Measurements from ENCODE around the gene PNPLA1. TPM values are rescaled to one million over a fixed set of nuclear protein-coding genes. Genes with fewer than 3 reads are reported as not detected.

The PNPLA1 gene
- total RNA-seq, 1 donor from 2014 or later: not detected

GRCh38 chr6:36266913-36267644 lies 2.8 kb upstream of the PNPLA1 start:
- H3K36me3 ChIP-seq (ENCODE audit: control insufficient read depth, insufficient read depth, low read length): no peaks in the 10 kb centered on the region
- no peak for TF ChIP-seq CTCF (IDR thresholded peaks at IDR 0.05; ENCODE audit: insufficient read depth, low read length, poor library complexity, severe bottlenecking)
- no peak for DNase-seq (ENCODE audit: low read depth)
- peaks cover 12% of the 10 kb centered on the region for H3K27me3 ChIP-seq (ENCODE audit: control insufficient read depth, insufficient read depth, low read length)
- no peak overlapping the region for H3K4me3 ChIP-seq (ENCODE audit: low read depth, low read length)

GRCh38 chr6:36267731-36268477 lies 2.0 kb upstream of the PNPLA1 start:
- no peak for TF ChIP-seq CTCF (IDR thresholded peaks at IDR 0.05; ENCODE audit: insufficient read depth, low read length, poor library complexity, severe bottlenecking)
- H3K4me3 ChIP-seq (ENCODE audit: low read depth, low read length): no peak overlapping the region
- no peaks in the 10 kb centered on the region for H3K36me3 ChIP-seq (ENCODE audit: control insufficient read depth, insufficient read depth, low read length)
- peaks cover 12% of the 10 kb centered on the region for H3K27me3 ChIP-seq (ENCODE audit: control insufficient read depth, insufficient read depth, low read length)
- no peak for DNase-seq (ENCODE audit: low read depth)

- TF ChIP-seq CTCF (IDR thresholded peaks at IDR 0.05; ENCODE audit: insufficient read depth, low read length, poor library complexity, severe bottlenecking): no peak
- Histone ChIP-seq H3K4me3 (ENCODE audit: low read depth, low read length) (no peak overlapping the region), H3K36me3 (ENCODE audit: control insufficient read depth, insufficient read depth, low read length) (no peaks in the 10 kb centered on the region), H3K27me3 (ENCODE audit: control insufficient read depth, insufficient read depth, low read length) (peaks cover 12% of the 10 kb centered on the region)
- no peak for DNase-seq (ENCODE audit: low read depth)
These were observed 1.2 kb upstream of the PNPLA1 start for GRCh38 chr6:36268478-36269275.

GRCh38 chr6:36272234-36272633 lies 2.4 kb downstream of the PNPLA1 start:
- no peak for TF ChIP-seq CTCF (IDR thresholded peaks at IDR 0.05; ENCODE audit: insufficient read depth, low read length, poor library complexity, severe bottlenecking)
- Histone ChIP-seq H3K4me3 (ENCODE audit: low read depth, low read length) (no peak overlapping the region), H3K27me3 (ENCODE audit: control insufficient read depth, insufficient read depth, low read length) (peaks cover 15% of the 10 kb centered on the region), H3K36me3 (ENCODE audit: control insufficient read depth, insufficient read depth, low read length) (no peaks in the 10 kb centered on the region)
- DNase-seq (ENCODE audit: low read depth): no peak

- no peak for TF ChIP-seq CTCF (IDR thresholded peaks at IDR 0.05; ENCODE audit: insufficient read depth, low read length, poor library complexity, severe bottlenecking)
- DNase-seq (ENCODE audit: low read depth): no peak
- Histone ChIP-seq H3K36me3 (ENCODE audit: control insufficient read depth, insufficient read depth, low read length) (no peaks in the 10 kb centered on the region), H3K27me3 (ENCODE audit: control insufficient read depth, insufficient read depth, low read length) (peaks cover 19% of the 10 kb centered on the region), H3K4me3 (ENCODE audit: low read depth, low read length) (no peak overlapping the region)
These were observed 3.2 kb downstream of the PNPLA1 start for GRCh38 chr6:36273067-36273466.

All from kidney epithelial cell (primary cell).